ENCODE results near the gene H1-8.

DNA sequence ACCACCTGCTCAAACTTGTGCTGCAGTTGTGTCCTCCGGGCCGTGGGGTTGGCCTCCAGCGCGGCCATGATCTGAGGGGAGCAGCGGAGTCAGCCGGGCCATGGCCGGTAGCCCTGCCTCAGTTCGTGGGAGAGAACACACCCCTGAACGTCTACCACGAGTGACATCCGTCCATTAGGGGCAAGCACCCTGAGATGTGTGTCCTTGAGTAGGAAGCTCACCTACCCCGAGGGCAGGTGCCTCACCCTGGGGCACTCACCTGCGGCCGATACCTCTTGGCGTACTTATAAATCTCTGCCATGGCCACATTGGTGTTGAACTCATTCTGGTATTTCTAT is 13.4 kb downstream of the H1-8 start:
- no peak for TF ChIP-seq CTCF (IDR thresholded peaks at IDR 0.05; ENCODE audit: poor library complexity)
- TF ChIP-seq EZH2phosphoT487 (IDR thresholded peaks at IDR 0.05; ENCODE audit: low read depth, severe bottlenecking, unreplicated experiment), result no peak

Data from hepatocyte (in vitro differentiated cells).